Spinal cord (tissue), 10 donors: ENCODE results near the gene GPR32. TPM values are rescaled to one million over a fixed set of nuclear protein-coding genes. Genes with fewer than 3 reads are reported as not detected.

Source experiments
- DNase-seq, 6 donors: peaks; one replicate each; pipeline versions ENCODE4 v3.0.0 to v3.0.0-alpha.2; 2013 to 2015; ENCODE audit warnings: low spot score in 6 of 6, low read depth in 4 of 6
- H3K27ac ChIP-seq: one replicate; pipeline ENCODE4 v1.5.1; 2013; ENCODE audit warnings: low read depth, low read length, control low read depth
- H3K27me3 ChIP-seq: one replicate; pipeline ENCODE4 v1.6.1; 2013; ENCODE audit warnings: low read length; ENCODE audit not compliant: control insufficient read depth, insufficient read depth
- H3K36me3 ChIP-seq: one replicate; pipeline ENCODE4 v1.6.1; 2013; ENCODE audit warnings: low read length; ENCODE audit not compliant: control insufficient read depth, insufficient read depth
- H3K4me1 ChIP-seq: one replicate; pipeline ENCODE4 v1.6.1; 2013; ENCODE audit warnings: low read length; ENCODE audit not compliant: control insufficient read depth, insufficient read depth
- H3K4me3 ChIP-seq: one replicate; pipeline ENCODE4 v1.5.1; 2013; ENCODE audit warnings: low read depth, low read length, control low read depth
- H3K9me3 ChIP-seq: one replicate; pipeline ENCODE4 v1.6.1; 2013; ENCODE audit warnings: low read length; ENCODE audit not compliant: control insufficient read depth, insufficient read depth
- WGBS: methylation state at CpG from one replicate; pipeline ENCODE4 v1.1.5; 2013; ENCODE audit warnings: missing lambda C conversion rate; ENCODE audit not compliant: insufficient coverage; 5-methylcytosine and 5-hydroxymethylcytosine counted together
- polyA plus RNA-seq, 2 donors: library from polyadenylated mRNA; unstranded; fragments of 120-200 nt; gene quantifications; one replicate each; pipeline ENCODE4 v1.2.1, GENCODE V29; 2013; ENCODE audit not compliant: insufficient read length in 2 of 2
- small RNA-seq: library from RNA; depleted of rRNA; stranded (forward); fragments of <200 nt; gene quantifications from one replicate; pipeline ENCODE3, GENCODE V24; 2014; ENCODE audit warnings: low replicate concordance
- total RNA-seq, 2 donors: library from RNA; depleted of rRNA in 1 of 2; stranded (reverse); fragments of 120-200 nt in 1 of 2; fragments of >200 nt in 1 of 2; gene quantifications; one replicate each; pipeline versions ENCODE4 v1.2.3 to v1.2.4, GENCODE V29; 2013 to 2014
- donor health status: healthy.

The GPR32 gene
- total and polyA plus RNA-seq, 4 donors, result 0.12 TPM; not detected in 3

- no peaks in the 10 kb centered on the region for H3K9me3 ChIP-seq
- H3K27ac ChIP-seq, result no peak overlapping the region
- H3K4me1 ChIP-seq, result peaks cover 8% of the 10 kb centered on the region
- peaks cover 72% of the 10 kb centered on the region for H3K27me3 ChIP-seq
- H3K36me3 ChIP-seq, result no peaks in the 10 kb centered on the region
- WGBS, result 3% methylated on average over 11 of the region's 21 CpGs
- no peak for DNase-seq
- H3K4me3 ChIP-seq, result no peak overlapping the region
These were observed 50.4 kb downstream of the GPR32 start for GRCh38 chr19:50820549-50821247.

DNA sequence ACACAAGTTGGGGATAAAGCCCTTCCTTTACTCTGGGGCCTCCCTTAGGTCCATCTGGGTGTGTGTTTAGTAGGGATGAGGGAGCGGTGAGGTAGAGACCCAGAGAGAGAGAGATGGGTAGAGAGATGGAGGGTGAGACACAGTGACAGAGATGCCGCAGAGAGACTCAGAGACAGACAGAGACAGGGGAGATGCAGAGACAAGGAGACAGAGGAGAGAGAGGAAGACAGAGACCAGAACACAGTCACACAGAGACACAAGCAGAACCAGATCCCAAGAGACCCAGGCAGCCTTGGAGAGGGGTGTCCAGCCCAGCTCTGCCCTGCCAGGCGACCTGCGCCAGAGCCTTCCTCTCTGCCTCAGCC is 51.0 kb downstream of the GPR32 start:
- H3K4me3 ChIP-seq, result no peak overlapping the region
- H3K27ac ChIP-seq, result no peak overlapping the region
- no peak for DNase-seq
- no peaks in the 10 kb centered on the region for H3K36me3 ChIP-seq
- H3K9me3 ChIP-seq, result no peaks in the 10 kb centered on the region
- WGBS, result 58% methylated on average over 3 of the region's 4 CpGs
- peaks cover 70% of the 10 kb centered on the region for H3K27me3 ChIP-seq
- H3K4me1 ChIP-seq, result peaks cover 8% of the 10 kb centered on the region

Small RNAs within 50 kb of the gene (small RNA-seq; reads per million reads assigned to genes)
- gene SNORD88A, result 171 reads per million, percentile 98 among the genes with 10 or more reads in this experiment
- gene SNORD88B, result not detected
- not detected for gene SNORD88C

Other genes starting within 250 kb of the GPR32 start
- gene LRRC4B, start 202.0 kb upstream of the GPR32 start, total RNA-seq, result 10 to 100 TPM; 30.4 to 55.2 TPM
- 100 to 1,000 TPM; 208 to 209 TPM for gene LRRC4B, start 202.0 kb upstream of the GPR32 start, polyA plus RNA-seq
- 10 to 100 TPM; 10.0 to 21.8 TPM for gene SYT3, start 130.6 kb upstream of the GPR32 start, total RNA-seq
- gene SYT3, start 130.6 kb upstream of the GPR32 start, polyA plus RNA-seq, result 10 to 100 TPM; 76.9 to 84.1 TPM
- gene C19orf81, start 121.0 kb upstream of the GPR32 start, total RNA-seq, result 1 to 10 TPM; 1.4 to 7.1 TPM
- 1 to 10 TPM; 6.1 to 6.2 TPM for gene C19orf81, start 121.0 kb upstream of the GPR32 start, polyA plus RNA-seq
- 10 to 100 TPM in 1 of 2 donors, 1 to 10 TPM in 1; 8.4 to 17.6 TPM for gene SHANK1, start 50.7 kb upstream of the GPR32 start, total RNA-seq
- gene SHANK1, start 50.7 kb upstream of the GPR32 start, polyA plus RNA-seq, result 100 to 1,000 TPM; 106 to 116 TPM
- 10 to 100 TPM; 17.0 to 44.7 TPM for gene CLEC11A, start 47.1 kb upstream of the GPR32 start, total RNA-seq
- 10 to 100 TPM; 29.4 to 37.4 TPM for gene CLEC11A, start 47.1 kb upstream of the GPR32 start, polyA plus RNA-seq
- not detected for gene ACP4, start 20.0 kb downstream of the GPR32 start, total RNA-seq
- under 1 TPM in 1 of 2 donors, not detected in 1; 0.44 TPM for gene ACP4, start 20.0 kb downstream of the GPR32 start, polyA plus RNA-seq
- 1 to 10 TPM in 1 of 2 donors, under 1 TPM in 1; 0.50 to 1.3 TPM for gene KLK1, start 53.3 kb downstream of the GPR32 start, total RNA-seq
- gene KLK1, start 53.3 kb downstream of the GPR32 start, polyA plus RNA-seq, result 1 to 10 TPM in 1 of 2 donors, not detected in 1; 2.0 TPM
- gene KLK15, start 63.1 kb downstream of the GPR32 start, total RNA-seq, result not detected
- gene KLK15, start 63.1 kb downstream of the GPR32 start, polyA plus RNA-seq, result not detected
- gene KLK3, start 84.5 kb downstream of the GPR32 start, total RNA-seq, result not detected
- not detected for gene KLK3, start 84.5 kb downstream of the GPR32 start, polyA plus RNA-seq
- gene KLK2, start 103.0 kb downstream of the GPR32 start, total RNA-seq, result under 1 TPM; 0.06 to 0.10 TPM
- under 1 TPM in 1 of 2 donors, not detected in 1; 0.38 TPM for gene KLK2, start 103.0 kb downstream of the GPR32 start, polyA plus RNA-seq
- gene KLK4, start 140.9 kb downstream of the GPR32 start, total RNA-seq, result under 1 TPM in 1 of 2 donors, not detected in 1; 0.59 TPM
- 1 to 10 TPM; 1.6 to 1.9 TPM for gene KLK4, start 140.9 kb downstream of the GPR32 start, polyA plus RNA-seq
- gene KLK5, start 182.6 kb downstream of the GPR32 start, total RNA-seq, result under 1 TPM; 0.44 to 0.79 TPM
- gene KLK5, start 182.6 kb downstream of the GPR32 start, polyA plus RNA-seq, result 1 to 10 TPM in 1 of 2 donors, under 1 TPM in 1; 0.93 to 2.5 TPM
- gene KLK6, start 199.1 kb downstream of the GPR32 start, total RNA-seq, result 1 to 10 TPM; 5.7 to 9.6 TPM
- 10 to 100 TPM; 15.4 to 16.5 TPM for gene KLK6, start 199.1 kb downstream of the GPR32 start, polyA plus RNA-seq
- gene KLK7, start 213.5 kb downstream of the GPR32 start, total RNA-seq, result under 1 TPM; 0.50 to 0.72 TPM
- gene KLK7, start 213.5 kb downstream of the GPR32 start, polyA plus RNA-seq, result under 1 TPM; 0.16 to 0.38 TPM
- gene KLK8, start 231.1 kb downstream of the GPR32 start, total RNA-seq, result 1 to 10 TPM in 1 of 2 donors, not detected in 1; 1.4 TPM
- gene KLK8, start 231.1 kb downstream of the GPR32 start, polyA plus RNA-seq, result under 1 TPM in 1 of 2 donors, not detected in 1; 0.71 TPM
- gene KLK10, start 249.2 kb downstream of the GPR32 start, total RNA-seq, result 1 to 10 TPM in 1 of 2 donors, under 1 TPM in 1; 0.72 to 1.6 TPM
- 1 to 10 TPM; 7.3 TPM for gene KLK10, start 249.2 kb downstream of the GPR32 start, polyA plus RNA-seq